H9 (cell line): ENCODE results near the gene RERE. TPM values are rescaled to one million over a fixed set of nuclear protein-coding genes. Genes with fewer than 3 reads are reported as not detected.

Experiments used
- DNase-seq: peaks from one replicate; pipeline ENCODE4 v3.0.0-alpha.2; 2017
- H2AFZ ChIP-seq: one replicate; pipeline ENCODE4 v1.6.1; 2013; ENCODE audit warnings: mild to moderate bottlenecking, low read length, control low read depth, moderate library complexity
- H2AK5ac ChIP-seq: 2 replicates; pipeline ENCODE4 v1.6.1; 2013; ENCODE audit warnings: low read length, control low read depth, mixed read lengths; ENCODE audit not compliant: insufficient read length
- H2BK120ac ChIP-seq: one replicate; pipeline ENCODE4 v1.6.1; 2013; ENCODE audit warnings: low read depth, mild to moderate bottlenecking, low read length, control low read depth, inconsistent platforms; ENCODE audit not compliant: poor library complexity, severe bottlenecking
- H2BK12ac ChIP-seq: 2 replicates; pipeline ENCODE4 v1.6.1; 2013; ENCODE audit warnings: low read length, control low read depth, mixed read lengths, low read depth; ENCODE audit not compliant: insufficient read length
- H2BK15ac ChIP-seq: 2 replicates; pipeline ENCODE4 v1.6.1; 2013; ENCODE audit warnings: low read depth, low read length, control low read depth
- H2BK20ac ChIP-seq: one replicate; pipeline ENCODE4 v1.6.1; 2013; ENCODE audit warnings: low read depth, mild to moderate bottlenecking, low read length, control low read depth, inconsistent platforms; ENCODE audit not compliant: poor library complexity, severe bottlenecking
- H2BK5ac ChIP-seq: 2 replicates; pipeline ENCODE4 v1.6.1; 2013; ENCODE audit warnings: low read length, control low read depth, mixed read lengths; ENCODE audit not compliant: insufficient read length
- H3K14ac ChIP-seq: 2 replicates; pipeline ENCODE4 v1.6.1; 2013; ENCODE audit warnings: low read length, control low read depth; ENCODE audit not compliant: insufficient read depth
- H3K18ac ChIP-seq: 2 replicates; pipeline ENCODE4 v1.6.1; 2013; ENCODE audit warnings: low read depth, mild to moderate bottlenecking, mixed read lengths, low read length, control low read depth; ENCODE audit not compliant: insufficient read length
- H3K23ac ChIP-seq: 2 replicates; pipeline ENCODE4 v1.6.1; 2013; ENCODE audit warnings: low read length, control low read depth, mixed read lengths, low read depth; ENCODE audit not compliant: insufficient read length
- H3K23me2 ChIP-seq: 2 replicates; pipeline ENCODE4 v1.6.1; 2013; ENCODE audit warnings: low read depth, mild to moderate bottlenecking, mixed read lengths, low read length, control low read depth; ENCODE audit not compliant: insufficient read length, poor library complexity, severe bottlenecking
- H3K27ac ChIP-seq: 2 replicates; pipeline ENCODE4 v1.5.1; 2013; ENCODE audit warnings: low read length, control low read depth, mixed read lengths, low read depth; ENCODE audit not compliant: insufficient read length
- H3K27me3 ChIP-seq: 2 replicates; pipeline ENCODE4 v1.6.1; 2013; ENCODE audit warnings: low read length, control low read depth, inconsistent platforms; ENCODE audit not compliant: insufficient read depth
- H3K4ac ChIP-seq: 2 replicates; pipeline ENCODE4 v1.6.1; 2013; ENCODE audit warnings: low read depth, mild to moderate bottlenecking, control low read depth, inconsistent platforms, low read length, moderate library complexity
- H3K4me1 ChIP-seq: 2 replicates; pipeline ENCODE4 v1.6.1; 2013; ENCODE audit warnings: low read length, control low read depth, inconsistent platforms; ENCODE audit not compliant: insufficient read depth
- H3K4me2 ChIP-seq: 2 replicates; pipeline ENCODE4 v1.6.1; 2013; ENCODE audit warnings: low read length, control low read depth, mixed read lengths; ENCODE audit not compliant: insufficient read length, insufficient read depth
- H3K56ac ChIP-seq: 2 replicates; pipeline ENCODE4 v1.6.1; 2013; ENCODE audit warnings: low read depth, mild to moderate bottlenecking, mixed read lengths, low read length, control low read depth; ENCODE audit not compliant: insufficient read length
- H3K79me1 ChIP-seq: 2 replicates; pipeline ENCODE4 v1.6.1; 2013; ENCODE audit warnings: low read depth, mild to moderate bottlenecking, moderate library complexity, low read length, control low read depth, inconsistent platforms; ENCODE audit not compliant: insufficient read depth, poor library complexity, severe bottlenecking
- H3K79me2 ChIP-seq: 2 replicates; pipeline ENCODE4 v1.6.1; 2013; ENCODE audit warnings: low read length, control low read depth, inconsistent platforms; ENCODE audit not compliant: insufficient read depth
- H3K9ac ChIP-seq: 2 replicates; pipeline ENCODE4 v1.6.1; 2013; ENCODE audit warnings: low read length, control low read depth, mixed read lengths; ENCODE audit not compliant: insufficient read length; ENCODE audit errors: extremely low read depth
- H3K9me3 ChIP-seq: one replicate; pipeline ENCODE4 v1.6.1; 2013; ENCODE audit warnings: low read depth, low read length, inconsistent platforms; ENCODE audit not compliant: control insufficient read depth
- H3T11ph ChIP-seq: one replicate; pipeline ENCODE4 v1.6.1; 2013; ENCODE audit warnings: mild to moderate bottlenecking, low read length, control low read depth, inconsistent platforms
- H4K20me1 ChIP-seq: one replicate; pipeline ENCODE4 v1.6.1; 2013; ENCODE audit not compliant: control insufficient read depth, insufficient read length, insufficient read depth
- H4K5ac ChIP-seq: 2 replicates; pipeline ENCODE4 v1.6.1; 2013; ENCODE audit warnings: low read depth, mild to moderate bottlenecking, mixed read lengths, low read length, control low read depth; ENCODE audit not compliant: insufficient read length
- H4K8ac ChIP-seq: replicated peaks from 2 replicates; pipeline ENCODE4 v1.6.1; 2013; ENCODE audit warnings: low read length, control low read depth, mixed read lengths, low read depth; ENCODE audit not compliant: insufficient read length
- H4K91ac ChIP-seq: 2 replicates; pipeline ENCODE4 v1.6.1; 2013; ENCODE audit warnings: low read depth, mild to moderate bottlenecking, moderate library complexity, mixed read lengths, low read length, control low read depth; ENCODE audit not compliant: insufficient read length
- H3K27ac Mint-ChIP-seq, 3 experiments: 2 replicates in 2 of 3; 3 replicates in 1 of 3; pipeline ENCODE4 v1.8.0; 2020 to 2021; ENCODE audit warnings: mixed read lengths in 3 of 3, mild to moderate bottlenecking in 1 of 3, moderate library complexity in 1 of 3
- H3K27me3 Mint-ChIP-seq: 2 replicates; pipeline ENCODE4 v1.8.0; 2021; ENCODE audit warnings: low read depth, mild to moderate bottlenecking, moderate library complexity, mixed read lengths
- H3K36me3 Mint-ChIP-seq, 3 experiments: 2 replicates in 2 of 3; 3 replicates in 1 of 3; pipeline ENCODE4 v1.8.0; 2020 to 2021; ENCODE audit warnings: low read depth in 3 of 3, mixed read lengths in 3 of 3; ENCODE audit not compliant: insufficient read depth in 1 of 3
- H3K4me1 Mint-ChIP-seq, 2 experiments: 2 replicates each; pipeline ENCODE4 v1.8.0; 2020; ENCODE audit warnings: mixed read lengths in 2 of 2
- H3K4me3 Mint-ChIP-seq, 2 experiments: 2 replicates in 1 of 2; 3 replicates in 1 of 2; pipeline ENCODE4 v1.8.0; 2020 to 2021; ENCODE audit warnings: mild to moderate bottlenecking in 2 of 2, mixed read lengths in 2 of 2, moderate library complexity in 1 of 2
- H3K9me3 Mint-ChIP-seq, 2 experiments: 2 replicates in 1 of 2; 3 replicates in 1 of 2; pipeline ENCODE4 v1.8.0; 2020; ENCODE audit warnings: mild to moderate bottlenecking in 2 of 2, mixed read lengths in 2 of 2, moderate library complexity in 1 of 2
- CTCF ChIP-seq: fragments of 200-600 bp; sonication (generic); conservative IDR thresholded peaks from 3 replicates; pipeline ENCODE4 v1.8.0; 2021; ENCODE audit warnings: antibody characterized with exemption, mild to moderate bottlenecking
- WGBS: extraction: QIAGEN DNeasy Blood & Tissue Kit; methylation state at CpG from one replicate; pipeline ENCODE4 v1.1.7; 2013; ENCODE audit warnings: missing lambda C conversion rate, low lambda C conversion rate, mixed read lengths; ENCODE audit not compliant: insufficient read length; ENCODE audit errors: extremely low coverage; 5-methylcytosine and 5-hydroxymethylcytosine counted together
- total RNA-seq: library from RNA; stranded (reverse); gene quantifications from 2 replicates; pipeline ENCODE4 v1.2.1, GENCODE V29; 2021

The RERE gene
- total RNA-seq, 1 experiment from 2014 or later = 103 TPM

- no peak for DNase-seq
- WGBS = no CpG with 5 or more reads among the region's 21 CpGs
Observed at GRCh38 chr1:8845104-8846097, 28.0 kb upstream of the RERE start.

More at GRCh38 chr1:8845104-8846097, 28.0 kb upstream of the RERE start:
- Histone ChIP-seq H3K4me2 (no peak overlapping the region), H4K20me1 (no peaks in the 10 kb centered on the region), H3K23me2 (no peaks in the 10 kb centered on the region), H3K4ac (no peak overlapping the region), H2AK5ac (no peak overlapping the region), H3K79me2 (no peaks in the 10 kb centered on the region), H2BK120ac (no peak overlapping the region), H3K23ac (no peak overlapping the region), H2BK15ac (no peak overlapping the region), H3K79me1 (no peaks in the 10 kb centered on the region), H4K91ac (no peak overlapping the region), H2BK5ac (no peak overlapping the region), H4K5ac (no peak overlapping the region), H3K14ac (no peak overlapping the region), H3K9ac (no peak overlapping the region), H2AFZ (no peak overlapping the region), H2BK12ac (no peak overlapping the region), H2BK20ac (no peak overlapping the region), H3K56ac (no peak overlapping the region), H3T11ph (no peak overlapping the region), H3K18ac (no peak overlapping the region), H3K27ac (no peak overlapping the region), H3K9me3 (no peaks in the 10 kb centered on the region), H3K27me3 (no peaks in the 10 kb centered on the region), H4K8ac (no peak overlapping the region), H3K4me1 (no peaks in the 10 kb centered on the region)
- Mint-ChIP-seq H3K36me3 (peaks cover 0 to 3% (median 0%) of the 10 kb centered on the region in 3 experiments; a peak in 1 of 7 replicates), H3K4me3 (no peak overlapping the region), H3K9me3 (peaks cover 3 to 5% of the 10 kb centered on the region in 2 experiments; a peak in 4 of 5 replicates), H3K27ac (no peak overlapping the region), H3K4me1 (peaks cover 10 to 13% of the 10 kb centered on the region in 2 experiments), H3K27me3 (no peaks in the 10 kb centered on the region; the same call in none of the 2 replicates)
- no peak for TF ChIP-seq CTCF
